ENCODE data around the gene IFRD1. TPM values are rescaled to one million over a fixed set of nuclear protein-coding genes. Genes with fewer than 3 reads are reported as not detected.
A peak's percentile ranks its signal among the peaks of the same experiment; 100 is the strongest.

IFRD1 gene
- total and polyA plus RNA-seq, 7 donors: 22.8 to 63.7 (median 45.7) TPM

DNA sequence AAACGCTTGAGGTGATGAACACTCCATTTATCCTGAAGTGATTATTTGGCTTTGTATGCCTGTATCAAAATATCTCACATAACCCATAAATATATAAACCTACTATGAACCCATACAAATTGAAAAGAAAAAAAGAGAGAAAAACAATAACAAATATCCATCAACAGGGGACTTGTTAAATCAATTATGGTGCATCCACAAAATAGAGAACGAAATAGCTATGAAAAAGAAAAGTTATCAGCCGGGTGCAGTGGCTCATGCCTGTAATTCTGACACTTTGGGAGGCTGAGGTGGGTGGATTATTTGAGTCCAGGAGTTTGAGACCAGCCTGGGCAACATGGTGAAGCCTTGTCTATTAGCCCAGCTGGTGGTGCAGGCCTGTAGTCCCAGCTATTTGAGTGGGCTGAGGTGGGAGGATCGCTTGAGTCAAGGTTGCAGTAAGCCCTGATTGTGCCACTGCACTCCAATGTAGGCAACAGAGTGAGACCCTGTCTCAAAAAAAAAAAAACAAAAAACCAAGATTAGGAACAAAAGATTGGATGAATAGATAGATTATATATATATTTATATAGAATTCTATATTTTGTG, 30.6 kb upstream of the IFRD1 start:
- Histone ChIP-seq H3K9me3 (no peaks in the 10 kb centered on the region), H3K4me1 (peaks cover 0 to 41% (median 34%) of the 10 kb centered on the region in 4 donors), H3K36me3 (no peaks in the 10 kb centered on the region), H3K4me3 (no peak overlapping the region), H3K27me3 (no peaks in the 10 kb centered on the region), H3K27ac (peak overlapping the region in 1 of 4 donors; percentile 69)
- WGBS, 2 donors: 94% methylated on average over 4 of the region's 4 CpGs
- DNase-seq: no peak
- intact Hi-C loops (cut with DNase I): loop anchor here (10.0 kb wide), 1 partner anchor 655 kb away; no protein-coding TSS in a partner anchor
- TF ChIP-seq POLR2A (IDR thresholded peaks at IDR 0.05) (no peak), EP300 (IDR thresholded peaks at IDR 0.05) (no peak), POLR2AphosphoS5 (IDR thresholded peaks at IDR 0.05) (no peak)
- TF ChIP-seq, protein P1, sequence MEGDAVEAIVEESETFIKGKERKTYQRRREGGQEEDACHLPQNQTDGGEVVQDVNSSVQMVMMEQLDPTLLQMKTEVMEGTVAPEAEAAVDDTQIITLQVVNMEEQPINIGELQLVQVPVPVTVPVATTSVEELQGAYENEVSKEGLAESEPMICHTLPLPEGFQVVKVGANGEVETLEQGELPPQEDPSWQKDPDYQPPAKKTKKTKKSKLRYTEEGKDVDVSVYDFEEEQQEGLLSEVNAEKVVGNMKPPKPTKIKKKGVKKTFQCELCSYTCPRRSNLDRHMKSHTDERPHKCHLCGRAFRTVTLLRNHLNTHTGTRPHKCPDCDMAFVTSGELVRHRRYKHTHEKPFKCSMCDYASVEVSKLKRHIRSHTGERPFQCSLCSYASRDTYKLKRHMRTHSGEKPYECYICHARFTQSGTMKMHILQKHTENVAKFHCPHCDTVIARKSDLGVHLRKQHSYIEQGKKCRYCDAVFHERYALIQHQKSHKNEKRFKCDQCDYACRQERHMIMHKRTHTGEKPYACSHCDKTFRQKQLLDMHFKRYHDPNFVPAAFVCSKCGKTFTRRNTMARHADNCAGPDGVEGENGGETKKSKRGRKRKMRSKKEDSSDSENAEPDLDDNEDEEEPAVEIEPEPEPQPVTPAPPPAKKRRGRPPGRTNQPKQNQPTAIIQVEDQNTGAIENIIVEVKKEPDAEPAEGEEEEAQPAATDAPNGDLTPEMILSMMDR (IDR thresholded peaks at IDR 0.05): no peak

- no peak for DNase-seq
- Histone ChIP-seq H3K4me1 (peaks cover 0 to 39% (median 32%) of the 10 kb centered on the region in 4 donors), H3K27me3 (no peaks in the 10 kb centered on the region), H3K27ac (peak overlapping the region in 3 of 4 donors; percentile 17 to 69 (median 51)), H3K4me3 (peak overlapping the region in 1 of 4 donors; percentile 24), H3K36me3 (no peaks in the 10 kb centered on the region), H3K9me3 (no peaks in the 10 kb centered on the region)
- WGBS, 2 donors: 80 to 83% methylated on average over 9 of the region's 9 CpGs
- intact Hi-C loops (cut with DNase I): no loop called here
- TF ChIP-seq EP300 (IDR thresholded peaks at IDR 0.05) (no peak), POLR2A (IDR thresholded peaks at IDR 0.05) (no peak), POLR2AphosphoS5 (IDR thresholded peaks at IDR 0.05) (peak in 2 of 4 donors; percentile 35 to 40)
These were observed 29.9 kb upstream of the IFRD1 start for GRCh38 chr7:112420236-112420861.

- Histone ChIP-seq H3K4me1 (peaks cover 0 to 39% (median 32%) of the 10 kb centered on the region in 4 donors), H3K36me3 (no peaks in the 10 kb centered on the region), H3K9me3 (no peaks in the 10 kb centered on the region), H3K4me3 (no peak overlapping the region), H3K27ac (peak overlapping the region in 2 of 4 donors; percentile 4 to 69), H3K27me3 (no peaks in the 10 kb centered on the region)
- TF ChIP-seq, protein P1 (IDR thresholded peaks at IDR 0.05): no peak
- no peak for TF ChIP-seq POLR2AphosphoS5 (IDR thresholded peaks at IDR 0.05)
- no peak for TF ChIP-seq POLR2A (IDR thresholded peaks at IDR 0.05)
- TF ChIP-seq EP300 (IDR thresholded peaks at IDR 0.05): no peak
- WGBS, 2 donors: 62 to 87% methylated on average over 9 of the region's 9 CpGs
- intact Hi-C loops (cut with DNase I): no loop called here
- no peak for DNase-seq
These were observed 28.4 kb upstream of the IFRD1 start for GRCh38 chr7:112421666-112422486.

DNA sequence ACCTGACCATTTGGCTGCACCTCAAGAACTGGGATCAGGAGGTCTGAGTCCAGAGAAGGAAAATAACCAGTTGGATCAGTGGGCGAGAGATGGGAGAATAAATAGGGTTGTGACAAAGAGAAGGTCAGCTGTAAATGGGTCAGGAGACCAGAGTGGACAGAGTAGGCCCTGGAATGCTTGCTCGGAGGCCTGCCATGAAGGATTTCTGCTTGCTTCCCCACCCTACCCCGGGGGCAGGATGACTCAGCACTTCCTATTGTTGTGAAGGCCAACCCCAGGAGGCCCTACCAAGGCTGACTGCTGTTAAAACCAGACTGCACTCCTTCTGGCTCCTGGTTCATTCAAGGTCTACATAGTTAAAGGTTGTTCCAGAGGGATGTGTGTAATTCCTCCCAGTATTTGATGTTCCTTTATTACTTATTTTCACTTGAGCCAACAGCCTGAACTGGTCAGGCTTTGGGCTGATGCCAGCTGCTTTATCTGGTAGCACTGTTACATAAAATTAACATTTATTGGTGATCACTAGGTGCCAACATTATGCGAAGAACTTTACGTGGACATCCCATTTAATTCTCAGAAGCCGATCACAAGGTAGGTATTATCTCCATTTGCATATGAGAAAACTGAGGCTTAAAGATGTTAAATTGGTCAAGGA, 27.3 kb upstream of the IFRD1 start:
- peak; percentile 78 for DNase-seq
- no peaks in the 10 kb centered on the region for H3K9me3 ChIP-seq
- WGBS, 2 donors: 39 to 60% methylated on average over 6 of the region's 6 CpGs

More for the DNA sequence above, 27.3 kb upstream of the IFRD1 start:
- Histone ChIP-seq H3K36me3 (no peaks in the 10 kb centered on the region), H3K4me1 (peaks cover 0 to 39% (median 32%) of the 10 kb centered on the region in 4 donors), H3K27me3 (no peaks in the 10 kb centered on the region), H3K4me3 (no peak overlapping the region), H3K27ac (peak overlapping the region; percentile 4 to 69 (median 46))
- TF ChIP-seq, protein P1 (IDR thresholded peaks at IDR 0.05): no peak
- peak in 2 of 4 donors; percentile 20 to 51 for TF ChIP-seq POLR2AphosphoS5 (IDR thresholded peaks at IDR 0.05)
- intact Hi-C loops (cut with DNase I): no loop called here

Measured in sigmoid colon (tissue), 7 donors.